ENCODE results near the gene CEP126.

DNA sequence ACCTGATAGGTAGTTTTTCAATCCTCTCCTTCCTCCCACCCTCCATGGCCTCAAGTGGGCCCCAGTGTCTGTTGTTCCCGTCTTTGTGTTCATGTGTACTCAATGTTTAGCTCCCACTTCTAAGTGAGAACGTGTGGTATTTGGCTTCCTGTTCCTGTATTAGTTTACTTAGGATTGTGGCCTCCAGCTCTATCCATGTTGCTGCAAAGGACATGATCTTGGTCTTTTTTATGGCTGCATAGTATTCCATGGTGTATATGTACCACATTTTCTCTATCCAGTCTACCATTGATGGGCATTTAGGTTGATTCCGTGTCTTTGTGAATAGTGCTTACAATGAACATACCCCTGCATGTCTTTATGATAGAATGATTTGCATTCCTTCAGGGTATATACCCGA lies 78.4 kb downstream of the CEP126 start:
- TF ChIP-seq EZH2 (IDR thresholded peaks at IDR 0.05; ENCODE audit: low read length, missing control alignments) (no peak), CTCF (conservative IDR thresholded peaks at IDR 0.05 in 1 of 2, IDR thresholded peaks at IDR 0.05 in 1 of 2; ENCODE audit: low read depth in 1 of 2, low read length in 2 of 2) (no peak)
